Fibroblast of upper back skin (primary cell): ENCODE results near the gene NRN1L.
A peak's percentile ranks its signal among the peaks of the same experiment; 100 is the strongest.
"Not testable (repeated sequence)": the region's sequence is repeated elsewhere in the genome, so short reads cannot be mapped to it uniquely, and the experiment has no call there.

Experiments used
- DNase-seq: peaks from one replicate; pipeline ENCODE4 v3.0.0-alpha.2; 2013

NRN1L gene

GRCh38 chr16:67884684-67885083 lies at the start of gene NRN1L:
NRN1L (plus strand) TSS chr16:67884885; CDS start chr16:67884904, 19 bp downstream.
- peak; percentile 89 for DNase-seq

- DNase-seq, result not testable (repeated sequence)
Measured at GRCh38 chr16:67837190-67837589, 47.5 kb upstream of the NRN1L start.

GRCh38 chr16:67837811-67838210 lies 46.9 kb upstream of the NRN1L start:
- no peak for DNase-seq

GRCh38 chr16:67841198-67841815 lies 43.4 kb upstream of the NRN1L start:
- no peak for DNase-seq

GRCh38 chr16:67841816-67842508 lies 42.7 kb upstream of the NRN1L start, which contains the start of gene THAP11:
THAP11 (plus strand) TSS chr16:67842320; CDS start chr16:67842555, 235 bp downstream.
- peak; percentile 94 for DNase-seq

- peak; percentile 40 for DNase-seq
Measured at GRCh38 chr16:67842509-67843342, 42.0 kb upstream of the NRN1L start.

GRCh38 chr16:67843343-67843765 lies 41.3 kb upstream of the NRN1L start:
- DNase-seq, result no peak

GRCh38 chr16:67844497-67844896 lies 40.2 kb upstream of the NRN1L start:
- DNase-seq, result peak; percentile 29

GRCh38 chr16:67845291-67846062 lies 39.2 kb upstream of the NRN1L start:
- DNase-seq, result no peak

GRCh38 chr16:67846063-67846319 lies 38.7 kb upstream of the NRN1L start:
- no peak for DNase-seq

- peak; percentile 93 for DNase-seq
Measured at GRCh38 chr16:67846320-67847063, 38.2 kb upstream of the NRN1L start, which contains the start of gene NUTF2. NUTF2 (plus strand) TSS chr16:67846933; CDS start chr16:67865131, 18,198 bp downstream.

- peak; percentile 54 for DNase-seq
Measured at GRCh38 chr16:67847064-67847861, 37.4 kb upstream of the NRN1L start, which contains the start of gene CENPT. CENPT (minus strand) TSS chr16:67847693; CDS start chr16:67833859, 13,834 bp downstream.

- no peak for DNase-seq
Measured at GRCh38 chr16:67848118-67848517, 36.6 kb upstream of the NRN1L start.

GRCh38 chr16:67853670-67854069 lies 31.0 kb upstream of the NRN1L start:
- DNase-seq, result no peak

- DNase-seq, result no peak
Measured at GRCh38 chr16:67855789-67856188, 28.9 kb upstream of the NRN1L start.

GRCh38 chr16:67856927-67857546 lies 27.6 kb upstream of the NRN1L start:
- no peak for DNase-seq

- peak; percentile 49 for DNase-seq
Measured at GRCh38 chr16:67857547-67858233, 27.0 kb upstream of the NRN1L start.

GRCh38 chr16:67858500-67858899 lies 26.2 kb upstream of the NRN1L start:
- DNase-seq, result no peak

GRCh38 chr16:67860589-67861398 lies 23.9 kb upstream of the NRN1L start:
- no peak for DNase-seq
